ENCODE measurements around the gene BTNL8. TPM values are rescaled to one million over a fixed set of nuclear protein-coding genes. Genes with fewer than 3 reads are reported as not detected.

Gene BTNL8
- total and polyA plus RNA-seq, 2 of the 13 experiments (the other 11 are each of a cell fraction or from before 2014, with no cell fraction given), result not detected

- CTCF ChIA-PET (ENCODE audit: low intra/inter-chr PET ratio, low total read pairs), result interaction anchor here (0.7 to 1.7 kb wide), 2 partner anchors 85 to 290 kb away, joined by 3 to 11 read pairs; no protein-coding TSS in a partner anchor
- TF ChIP-seq ZNF740 (CRISPR knock-in tag; IDR thresholded peaks at IDR 0.05) (no peak), HHEX (CRISPR knock-in tag; IDR thresholded peaks at IDR 0.05) (no peak), POLR2A (IDR thresholded peaks at IDR 0.05; ENCODE audit: insufficient read depth in 1 of 2, low read depth in 2 of 2, low read length in 2 of 2) (no peak), CBX1 (IDR thresholded peaks at IDR 0.05; ENCODE audit: low read depth) (no peak), UBTF (CRISPR knock-in tag; IDR thresholded peaks at IDR 0.05) (no peak), ZNF720 (CRISPR knock-in tag; IDR thresholded peaks at IDR 0.05) (no peak), ZNF343 (CRISPR knock-in tag; IDR thresholded peaks at IDR 0.05) (no peak), ARID5B (CRISPR knock-in tag; IDR thresholded peaks at IDR 0.05) (no peak), ELF1 (CRISPR knock-in tag; IDR thresholded peaks at IDR 0.05) (no peak), CHD2 (IDR thresholded peaks at IDR 0.05; ENCODE audit: low read depth, low read length) (no peak), KLF16 (CRISPR knock-in tag; IDR thresholded peaks at IDR 0.05) (no peak), ZNF251 (CRISPR knock-in tag; IDR thresholded peaks at IDR 0.05) (no peak), SMC3 (IDR thresholded peaks at IDR 0.05; ENCODE audit: low read length) (no peak), PAX8 (CRISPR knock-in tag; IDR thresholded peaks at IDR 0.05; ENCODE audit: borderline replicate concordance) (no peak), JUND (CRISPR knock-in tag; IDR thresholded peaks at IDR 0.05) (no peak), NRL (CRISPR knock-in tag; IDR thresholded peaks at IDR 0.05; ENCODE audit: borderline replicate concordance) (no peak), GLI4 (CRISPR knock-in tag; IDR thresholded peaks at IDR 0.05; ENCODE audit: borderline replicate concordance) (no peak), ZNF350 (CRISPR knock-in tag; IDR thresholded peaks at IDR 0.05; ENCODE audit: borderline replicate concordance, low read depth) (no peak), HDAC1 (CRISPR knock-in tag; IDR thresholded peaks at IDR 0.05) (no peak)
- TF ChIP-seq, protein P1, sequence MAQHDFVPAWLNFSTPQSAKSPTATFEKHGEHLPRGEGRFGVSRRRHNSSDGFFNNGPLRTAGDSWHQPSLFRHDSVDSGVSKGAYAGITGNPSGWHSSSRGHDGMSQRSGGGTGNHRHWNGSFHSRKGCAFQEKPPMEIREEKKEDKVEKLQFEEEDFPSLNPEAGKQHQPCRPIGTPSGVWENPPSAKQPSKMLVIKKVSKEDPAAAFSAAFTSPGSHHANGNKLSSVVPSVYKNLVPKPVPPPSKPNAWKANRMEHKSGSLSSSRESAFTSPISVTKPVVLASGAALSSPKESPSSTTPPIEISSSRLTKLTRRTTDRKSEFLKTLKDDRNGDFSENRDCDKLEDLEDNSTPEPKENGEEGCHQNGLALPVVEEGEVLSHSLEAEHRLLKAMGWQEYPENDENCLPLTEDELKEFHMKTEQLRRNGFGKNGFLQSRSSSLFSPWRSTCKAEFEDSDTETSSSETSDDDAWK (CRISPR knock-in tag; IDR thresholded peaks at IDR 0.05), result no peak
- Histone ChIP-seq H4K20me1 (ENCODE audit: insufficient read depth, low read length) (no peaks in the 10 kb centered on the region), H3K79me2 (ENCODE audit: insufficient read depth, low read length) (no peaks in the 10 kb centered on the region), H3K9ac (ENCODE audit: insufficient read depth, low read depth, low read length) (no peak overlapping the region), H3K4me3 (replicated peaks in 1 of 3; ENCODE audit: insufficient read depth in 1 of 3, low read depth in 2 of 3, low read length in 3 of 3) (no peak overlapping the region), H3K4me1 (ENCODE audit: insufficient read depth, low read length) (no peaks in the 10 kb centered on the region), H3K36me3 (replicated peaks in 1 of 2; ENCODE audit: control insufficient read depth in 1 of 2, insufficient read depth in 2 of 2, low read length in 2 of 2) (no peaks in the 10 kb centered on the region), H2AFZ (ENCODE audit: low read length) (no peak overlapping the region), H3K27ac (ENCODE audit: extremely low read length, insufficient read depth, low read length) (no peak overlapping the region), H3K4me2 (ENCODE audit: low read depth, low read length) (no peak overlapping the region), H3K27me3 (ENCODE audit: control insufficient read depth in 1 of 2, insufficient read depth in 2 of 2, low read length in 2 of 2) (0 out of 5 replicates have a peak, but pooled peaks cover 0 to 8% of the 10 kb centered on the region in 2 experiments), H3K9me3 (ENCODE audit: low read length) (no peaks in the 10 kb centered on the region)
- WGBS (ENCODE audit: low lambda C conversion rate), result 76% methylated on average over 1 of the region's 1 CpG
- in situ Hi-C loops (cut with HindIII; ENCODE audit: extremely low pct_ligation_motif_present, low pct_unique_long_range_greater_than_20kb), result no loop called here
- intact Hi-C loops (cut with micrococcal nuclease; ENCODE audit: unreplicated experiment), result loop anchor here (10.0 kb wide), 1 partner anchor 285 kb away; no protein-coding TSS in a partner anchor
- BruUV-seq (replicated peaks), result no TSS peak
- no peak for DNase-seq (ENCODE audit: low spot score)
- FAIRE-seq, result no peak
- POLR2A ChIA-PET, result no interaction called here
- no peak for ATAC-seq
These were observed 29.4 kb upstream of the BTNL8 start for GRCh38 chr5:180869587-180869986.

All from HepG2 (cell line).